ENCODE measurements around the gene SORCS2.

SORCS2 gene

DNA sequence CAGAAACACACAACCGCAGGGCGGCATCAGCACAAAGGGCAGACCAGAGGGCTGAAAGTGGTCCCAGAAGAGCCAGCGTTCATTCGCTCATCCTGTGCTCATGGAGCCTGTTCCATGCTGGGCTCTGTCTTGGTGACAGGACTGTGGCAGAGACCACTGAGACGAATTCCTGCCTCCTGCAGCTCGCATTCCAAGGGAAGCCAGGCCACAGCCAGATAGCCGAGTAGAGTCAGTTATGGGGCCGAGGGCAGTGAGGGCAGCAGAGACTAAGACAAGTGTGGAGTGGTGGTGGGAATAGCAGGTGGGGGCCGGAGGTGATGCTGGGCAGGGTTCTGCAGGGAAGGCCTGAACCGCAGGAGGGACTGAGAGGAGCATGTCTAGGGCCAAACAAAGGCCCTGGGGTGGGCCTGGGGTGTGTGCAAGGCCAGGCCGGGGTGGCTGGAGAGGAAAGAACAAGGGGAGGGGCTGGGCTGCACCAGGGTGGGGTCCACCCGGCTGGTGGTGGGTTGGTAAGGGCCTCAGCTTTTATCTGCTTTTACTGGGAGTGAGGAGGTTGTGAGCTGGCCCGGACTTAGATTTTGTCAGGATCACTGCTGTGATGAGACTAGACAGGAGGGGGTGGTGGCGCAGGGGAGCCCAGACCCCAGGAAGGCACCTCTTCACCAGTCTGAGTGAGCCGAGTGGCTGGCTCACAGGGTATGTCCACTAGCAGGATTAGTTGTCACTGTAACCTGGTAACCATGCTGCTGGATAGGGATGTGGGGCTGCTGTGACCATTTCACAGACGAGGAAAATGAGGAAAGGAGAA lies 236.1 kb downstream of the SORCS2 start:
- no peaks in the 10 kb centered on the region for H3K9me3 ChIP-seq (ENCODE audit: control insufficient read depth, low read length)
- no peak overlapping the region for H2BK120ac ChIP-seq (ENCODE audit: low read depth, low read length)
- no peaks in the 10 kb centered on the region for H3K79me1 ChIP-seq (replicated peaks; ENCODE audit: low read length, poor library complexity, severe bottlenecking)
- no peak overlapping the region for H2BK12ac ChIP-seq (ENCODE audit: low read length in 2 of 2)
- H2BK5ac ChIP-seq (ENCODE audit: low read depth, low read length, poor library complexity, severe bottlenecking): no peak overlapping the region
- H2AK5ac ChIP-seq (ENCODE audit: low read length, severe bottlenecking): no peak overlapping the region
- no peak overlapping the region for H3K18ac ChIP-seq (ENCODE audit: low read depth in 1 of 2, low read length in 2 of 2)
- H3K27me3 ChIP-seq (ENCODE audit: control insufficient read depth in 1 of 2, insufficient read depth in 1 of 2, low read length in 2 of 2): peaks cover 0 to 13% of the 10 kb centered on the region in 2 experiments
- H4K8ac ChIP-seq (ENCODE audit: low read length): no peak overlapping the region
- no peak overlapping the region for H3K4ac ChIP-seq (ENCODE audit: low read depth in 1 of 2, low read length in 2 of 2)
- H3K36me3 ChIP-seq (ENCODE audit: control insufficient read depth in 1 of 2, insufficient read depth in 2 of 2, low read depth in 1 of 2, low read length in 2 of 2): no peaks in the 10 kb centered on the region
- DNase-seq: no peak
- peaks cover 5% of the 10 kb centered on the region for H3K4me1 ChIP-seq (ENCODE audit: control insufficient read depth, insufficient read depth, low read depth, low read length)
- no peak overlapping the region for H3K9ac ChIP-seq (ENCODE audit: low read length)
- H2BK15ac ChIP-seq (ENCODE audit: low read depth, poor library complexity, severe bottlenecking): peak overlapping the region; percentile 8
- no peak overlapping the region for H3K23ac ChIP-seq (ENCODE audit: low read length in 2 of 2)
- no peak overlapping the region for H2AFZ ChIP-seq (ENCODE audit: low read depth, low read length)
- H3K4me3 ChIP-seq (ENCODE audit: insufficient read depth in 1 of 2, low read depth in 1 of 2, low read length in 2 of 2): no peak overlapping the region
- no peak overlapping the region for H3K27ac ChIP-seq (ENCODE audit: low read length, poor library complexity, severe bottlenecking)
- 76% methylated on average over 16 of the region's 16 CpGs for WGBS
- peak overlapping the region; percentile 22 for H4K91ac ChIP-seq (ENCODE audit: low read length)
- no peak overlapping the region for H3K14ac ChIP-seq (ENCODE audit: low read length in 2 of 2)
- no peak overlapping the region for H3K4me2 ChIP-seq (ENCODE audit: low read length, poor library complexity, severe bottlenecking)

DNA sequence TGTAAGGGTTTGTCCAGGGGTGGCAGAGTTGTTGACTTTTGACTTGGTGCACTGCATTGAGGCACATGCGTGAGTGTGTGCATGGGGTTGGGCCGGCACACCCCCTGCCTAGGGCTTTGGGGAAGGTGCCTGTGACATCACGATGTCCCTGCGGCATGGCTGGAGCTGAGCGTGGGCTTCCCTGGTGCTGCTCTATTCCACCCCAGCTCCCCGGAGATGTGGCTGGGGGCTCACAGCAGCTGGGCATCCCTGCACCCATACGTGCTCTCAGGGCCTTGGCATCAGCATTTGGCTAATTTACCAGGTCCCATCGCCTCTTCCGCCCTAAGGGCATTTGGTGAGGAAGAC lies 236.7 kb downstream of the SORCS2 start:
- H3K4me2 ChIP-seq (ENCODE audit: low read length, poor library complexity, severe bottlenecking): no peak overlapping the region
- peaks cover 0 to 12% of the 10 kb centered on the region in 2 experiments for H3K27me3 ChIP-seq (ENCODE audit: control insufficient read depth in 1 of 2, insufficient read depth in 1 of 2, low read length in 2 of 2)
- no peak overlapping the region for H2AK5ac ChIP-seq (ENCODE audit: low read length, severe bottlenecking)
- H3K79me1 ChIP-seq (replicated peaks; ENCODE audit: low read length, poor library complexity, severe bottlenecking): no peaks in the 10 kb centered on the region
- no peak overlapping the region for H2BK5ac ChIP-seq (ENCODE audit: low read depth, low read length, poor library complexity, severe bottlenecking)
- H2BK15ac ChIP-seq (ENCODE audit: low read depth, poor library complexity, severe bottlenecking): no peak overlapping the region
- H3K27ac ChIP-seq (ENCODE audit: low read length, poor library complexity, severe bottlenecking): no peak overlapping the region
- no peak for DNase-seq
- H4K91ac ChIP-seq (ENCODE audit: low read length): peak overlapping the region; percentile 22
- no peaks in the 10 kb centered on the region for H3K36me3 ChIP-seq (ENCODE audit: control insufficient read depth in 1 of 2, insufficient read depth in 2 of 2, low read depth in 1 of 2, low read length in 2 of 2)
- no peak overlapping the region for H2AFZ ChIP-seq (ENCODE audit: low read depth, low read length)
- H3K18ac ChIP-seq (ENCODE audit: low read depth in 1 of 2, low read length in 2 of 2): no peak overlapping the region
- no peak overlapping the region for H3K14ac ChIP-seq (ENCODE audit: low read length in 2 of 2)
- H3K4me1 ChIP-seq (ENCODE audit: control insufficient read depth, insufficient read depth, low read depth, low read length): peaks cover 5% of the 10 kb centered on the region
- no peak overlapping the region for H3K4ac ChIP-seq (ENCODE audit: low read depth in 1 of 2, low read length in 2 of 2)
- no peaks in the 10 kb centered on the region for H3K9me3 ChIP-seq (ENCODE audit: control insufficient read depth, low read length)
- H3K9ac ChIP-seq (ENCODE audit: low read length): no peak overlapping the region
- WGBS: 88% methylated on average over 9 of the region's 9 CpGs
- H3K23ac ChIP-seq (ENCODE audit: low read length in 2 of 2): no peak overlapping the region
- H2BK120ac ChIP-seq (ENCODE audit: low read depth, low read length): no peak overlapping the region
- H4K8ac ChIP-seq (ENCODE audit: low read length): no peak overlapping the region
- H3K4me3 ChIP-seq (ENCODE audit: insufficient read depth in 1 of 2, low read depth in 1 of 2, low read length in 2 of 2): no peak overlapping the region
- no peak overlapping the region for H2BK12ac ChIP-seq (ENCODE audit: low read length in 2 of 2)

DNA sequence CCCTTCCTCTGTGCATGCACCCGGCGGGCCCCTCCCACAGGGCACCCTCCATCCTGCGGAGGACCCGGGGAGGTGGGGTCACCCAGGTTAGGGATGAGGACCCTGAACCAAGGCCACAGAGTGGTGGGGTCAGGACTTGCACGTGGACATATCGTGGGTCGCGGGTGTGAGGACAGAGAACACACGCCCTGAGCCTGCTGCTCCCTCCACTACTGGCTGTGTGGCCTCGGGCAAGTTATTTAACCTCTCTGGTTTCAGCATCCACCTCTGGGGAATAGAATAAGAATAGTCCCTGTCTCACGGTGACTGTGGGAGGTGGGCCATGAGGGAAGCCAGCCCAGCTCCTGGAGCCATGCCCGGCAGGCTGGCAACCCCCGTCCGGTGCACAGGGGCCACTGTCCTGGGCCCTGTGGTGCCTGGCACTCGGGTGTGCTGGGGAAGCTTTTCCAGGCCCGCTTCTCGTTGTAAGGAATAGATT lies 237.3 kb downstream of the SORCS2 start:
- Histone ChIP-seq H3K9me3 (ENCODE audit: control insufficient read depth, low read length) (no peaks in the 10 kb centered on the region), H2AK5ac (ENCODE audit: low read length, severe bottlenecking) (no peak overlapping the region), H3K79me1 (replicated peaks; ENCODE audit: low read length, poor library complexity, severe bottlenecking) (no peaks in the 10 kb centered on the region), H3K23ac (ENCODE audit: low read length in 2 of 2) (no peak overlapping the region), H4K91ac (ENCODE audit: low read length) (no peak overlapping the region), H3K4me3 (ENCODE audit: insufficient read depth in 1 of 2, low read depth in 1 of 2, low read length in 2 of 2) (no peak overlapping the region), H3K18ac (ENCODE audit: low read depth in 1 of 2, low read length in 2 of 2) (no peak overlapping the region), H3K4ac (ENCODE audit: low read depth in 1 of 2, low read length in 2 of 2) (no peak overlapping the region), H2BK5ac (ENCODE audit: low read depth, low read length, poor library complexity, severe bottlenecking) (no peak overlapping the region), H3K14ac (ENCODE audit: low read length in 2 of 2) (no peak overlapping the region), H2BK15ac (ENCODE audit: low read depth, poor library complexity, severe bottlenecking) (peak overlapping the region; percentile 55), H3K36me3 (ENCODE audit: control insufficient read depth in 1 of 2, insufficient read depth in 2 of 2, low read depth in 1 of 2, low read length in 2 of 2) (no peaks in the 10 kb centered on the region), H4K8ac (ENCODE audit: low read length) (no peak overlapping the region), H2AFZ (ENCODE audit: low read depth, low read length) (no peak overlapping the region), H3K9ac (ENCODE audit: low read length) (no peak overlapping the region), H3K27ac (ENCODE audit: low read length, poor library complexity, severe bottlenecking) (no peak overlapping the region), H2BK12ac (ENCODE audit: low read length in 2 of 2) (no peak overlapping the region), H3K27me3 (ENCODE audit: control insufficient read depth in 1 of 2, insufficient read depth in 1 of 2, low read length in 2 of 2) (peaks cover 0 to 7% of the 10 kb centered on the region in 2 experiments), H3K4me1 (ENCODE audit: control insufficient read depth, insufficient read depth, low read depth, low read length) (peaks cover 7% of the 10 kb centered on the region), H3K4me2 (ENCODE audit: low read length, poor library complexity, severe bottlenecking) (no peak overlapping the region), H2BK120ac (ENCODE audit: low read depth, low read length) (no peak overlapping the region)
- 71% methylated on average over 17 of the region's 17 CpGs for WGBS
- no peak for DNase-seq

DNA sequence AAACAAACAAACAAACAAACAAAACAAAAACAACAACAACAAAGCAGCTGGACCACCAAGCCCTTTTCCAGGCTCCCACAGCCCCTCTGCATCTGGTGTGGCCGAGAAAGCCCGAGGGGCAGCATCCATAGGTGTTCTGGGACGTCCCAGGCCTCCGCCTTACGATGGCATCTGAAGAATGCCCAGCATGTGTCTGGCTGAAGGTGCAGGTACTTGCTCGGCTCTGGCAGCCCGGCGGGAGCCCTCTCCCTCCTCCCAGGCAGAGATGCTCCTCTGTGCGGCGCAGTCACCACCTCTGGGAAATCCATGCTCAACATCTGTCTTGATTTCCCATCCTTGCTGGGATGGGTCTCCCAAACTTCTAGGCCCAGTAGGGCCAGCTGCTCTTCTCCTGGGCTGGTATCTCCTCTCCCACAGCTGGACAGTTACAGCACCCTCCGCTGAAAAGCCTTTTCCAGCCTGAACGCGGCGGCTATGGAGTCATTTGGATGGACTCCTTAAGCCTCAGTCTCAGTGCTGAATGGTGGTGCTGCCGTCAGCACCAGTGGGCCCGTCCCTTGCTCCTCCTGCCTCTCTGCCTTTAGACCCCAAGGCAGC lies 238.1 kb downstream of the SORCS2 start:
- H3K9ac ChIP-seq (ENCODE audit: low read length): no peak overlapping the region
- WGBS: 70% methylated on average over 16 of the region's 16 CpGs

More for the DNA sequence above, 238.1 kb downstream of the SORCS2 start:
- Histone ChIP-seq H3K27me3 (ENCODE audit: control insufficient read depth in 1 of 2, insufficient read depth in 1 of 2, low read length in 2 of 2) (peaks cover 0 to 7% of the 10 kb centered on the region in 2 experiments), H3K4me3 (ENCODE audit: insufficient read depth in 1 of 2, low read depth in 1 of 2, low read length in 2 of 2) (no peak overlapping the region), H3K14ac (ENCODE audit: low read length in 2 of 2) (no peak overlapping the region), H4K91ac (ENCODE audit: low read length) (no peak overlapping the region), H2BK120ac (ENCODE audit: low read depth, low read length) (no peak overlapping the region), H3K27ac (ENCODE audit: low read length, poor library complexity, severe bottlenecking) (no peak overlapping the region), H3K79me1 (replicated peaks; ENCODE audit: low read length, poor library complexity, severe bottlenecking) (no peaks in the 10 kb centered on the region), H3K23ac (ENCODE audit: low read length in 2 of 2) (no peak overlapping the region), H3K4me1 (ENCODE audit: control insufficient read depth, insufficient read depth, low read depth, low read length) (peaks cover 14% of the 10 kb centered on the region), H4K8ac (ENCODE audit: low read length) (no peak overlapping the region), H2BK15ac (ENCODE audit: low read depth, poor library complexity, severe bottlenecking) (no peak overlapping the region), H2BK12ac (ENCODE audit: low read length in 2 of 2) (no peak overlapping the region), H3K4ac (ENCODE audit: low read depth in 1 of 2, low read length in 2 of 2) (no peak overlapping the region), H3K18ac (ENCODE audit: low read depth in 1 of 2, low read length in 2 of 2) (no peak overlapping the region), H3K9me3 (ENCODE audit: control insufficient read depth, low read length) (no peaks in the 10 kb centered on the region), H2BK5ac (ENCODE audit: low read depth, low read length, poor library complexity, severe bottlenecking) (no peak overlapping the region), H3K4me2 (ENCODE audit: low read length, poor library complexity, severe bottlenecking) (no peak overlapping the region), H2AK5ac (ENCODE audit: low read length, severe bottlenecking) (no peak overlapping the region), H3K36me3 (ENCODE audit: control insufficient read depth in 1 of 2, insufficient read depth in 2 of 2, low read depth in 1 of 2, low read length in 2 of 2) (no peaks in the 10 kb centered on the region), H2AFZ (ENCODE audit: low read depth, low read length) (no peak overlapping the region)
- DNase-seq: no peak

Data from mesenchymal stem cell (in vitro differentiated cells and primary cell).